Mammary epithelial cell (primary cell): ENCODE results near the gene BLOC1S3.

Experiments
- EZH2 ChIP-seq: IDR thresholded peaks from 2 replicates; pipeline ENCODE4 v1.6.1; 2012; ENCODE audit warnings: low read length, inconsistent platforms, borderline replicate concordance
- TF ChIP-seq, protein P1 (sequence below), 2 donors: IDR thresholded peaks in 1 of 2; conservative IDR thresholded peaks in 1 of 2; 2 replicates each; pipeline ENCODE4 v1.5.1; 2011 to 2012; ENCODE audit warnings: inconsistent platforms in 2 of 2, low read length in 2 of 2, mild to moderate bottlenecking in 2 of 2, control low read depth in 1 of 2, low read depth in 1 of 2; ENCODE audit not compliant: insufficient read depth in 1 of 2; ENCODE audit errors: extremely low read depth in 1 of 2

GRCh38 chr19:45146251-45146650, 32.3 kb upstream of the BLOC1S3 start:
- TF ChIP-seq EZH2, result no peak
- TF ChIP-seq, protein P1, sequence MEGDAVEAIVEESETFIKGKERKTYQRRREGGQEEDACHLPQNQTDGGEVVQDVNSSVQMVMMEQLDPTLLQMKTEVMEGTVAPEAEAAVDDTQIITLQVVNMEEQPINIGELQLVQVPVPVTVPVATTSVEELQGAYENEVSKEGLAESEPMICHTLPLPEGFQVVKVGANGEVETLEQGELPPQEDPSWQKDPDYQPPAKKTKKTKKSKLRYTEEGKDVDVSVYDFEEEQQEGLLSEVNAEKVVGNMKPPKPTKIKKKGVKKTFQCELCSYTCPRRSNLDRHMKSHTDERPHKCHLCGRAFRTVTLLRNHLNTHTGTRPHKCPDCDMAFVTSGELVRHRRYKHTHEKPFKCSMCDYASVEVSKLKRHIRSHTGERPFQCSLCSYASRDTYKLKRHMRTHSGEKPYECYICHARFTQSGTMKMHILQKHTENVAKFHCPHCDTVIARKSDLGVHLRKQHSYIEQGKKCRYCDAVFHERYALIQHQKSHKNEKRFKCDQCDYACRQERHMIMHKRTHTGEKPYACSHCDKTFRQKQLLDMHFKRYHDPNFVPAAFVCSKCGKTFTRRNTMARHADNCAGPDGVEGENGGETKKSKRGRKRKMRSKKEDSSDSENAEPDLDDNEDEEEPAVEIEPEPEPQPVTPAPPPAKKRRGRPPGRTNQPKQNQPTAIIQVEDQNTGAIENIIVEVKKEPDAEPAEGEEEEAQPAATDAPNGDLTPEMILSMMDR (conservative IDR thresholded peaks at IDR 0.05 in 1 of 2, IDR thresholded peaks at IDR 0.05 in 1 of 2; ENCODE audit: extremely low read depth in 1 of 2, insufficient read depth in 1 of 2, low read depth in 1 of 2, low read length in 2 of 2), result no peak
